HG03521 (cell line): ENCODE data around the gene PPARA.

Experiments used
- ATAC-seq: cut with Tn5 transposase; IDR thresholded peaks from one replicate; pipeline ENCODE4 v1.9.1; 2021; ENCODE audit warnings: mild to moderate bottlenecking, moderate library complexity; ENCODE audit not compliant: unreplicated experiment

Gene PPARA

DNA sequence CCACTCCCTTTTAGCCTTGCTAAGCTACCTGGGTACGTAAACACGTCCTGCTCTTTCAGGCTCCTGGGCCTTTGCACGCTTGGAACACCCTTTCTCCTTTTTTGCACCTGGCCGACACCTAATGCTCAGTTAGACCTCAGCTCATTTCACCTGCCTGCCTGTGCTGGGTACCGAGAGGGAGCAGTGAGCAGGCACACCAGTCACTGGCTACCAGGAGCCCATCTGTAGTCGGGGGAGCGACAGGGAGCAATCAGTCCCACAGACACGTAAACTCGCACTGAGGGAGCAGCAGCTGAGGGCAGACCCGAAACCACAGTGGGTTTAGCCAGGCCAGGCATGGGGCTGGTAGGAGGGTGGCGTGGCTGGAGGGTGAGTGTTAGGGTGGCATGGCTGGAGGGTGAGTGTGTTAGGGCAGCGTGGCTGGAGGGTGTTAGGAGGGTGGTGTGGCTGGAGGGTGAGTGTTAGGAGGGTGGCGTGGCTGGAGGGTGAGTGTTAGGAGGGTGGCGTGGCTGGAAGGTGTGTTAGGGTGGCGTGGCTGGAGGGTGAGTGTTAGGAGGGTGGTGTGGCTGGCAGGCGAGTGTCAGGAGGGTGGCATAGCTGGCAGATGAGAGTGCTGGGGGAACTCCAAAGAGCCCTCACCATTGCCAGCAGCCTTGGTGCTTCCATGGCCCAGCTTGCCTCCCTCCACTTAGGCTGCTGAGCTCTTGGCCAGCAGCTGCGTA, 140.0 kb downstream of the PPARA start:
- ATAC-seq: no peak

DNA sequence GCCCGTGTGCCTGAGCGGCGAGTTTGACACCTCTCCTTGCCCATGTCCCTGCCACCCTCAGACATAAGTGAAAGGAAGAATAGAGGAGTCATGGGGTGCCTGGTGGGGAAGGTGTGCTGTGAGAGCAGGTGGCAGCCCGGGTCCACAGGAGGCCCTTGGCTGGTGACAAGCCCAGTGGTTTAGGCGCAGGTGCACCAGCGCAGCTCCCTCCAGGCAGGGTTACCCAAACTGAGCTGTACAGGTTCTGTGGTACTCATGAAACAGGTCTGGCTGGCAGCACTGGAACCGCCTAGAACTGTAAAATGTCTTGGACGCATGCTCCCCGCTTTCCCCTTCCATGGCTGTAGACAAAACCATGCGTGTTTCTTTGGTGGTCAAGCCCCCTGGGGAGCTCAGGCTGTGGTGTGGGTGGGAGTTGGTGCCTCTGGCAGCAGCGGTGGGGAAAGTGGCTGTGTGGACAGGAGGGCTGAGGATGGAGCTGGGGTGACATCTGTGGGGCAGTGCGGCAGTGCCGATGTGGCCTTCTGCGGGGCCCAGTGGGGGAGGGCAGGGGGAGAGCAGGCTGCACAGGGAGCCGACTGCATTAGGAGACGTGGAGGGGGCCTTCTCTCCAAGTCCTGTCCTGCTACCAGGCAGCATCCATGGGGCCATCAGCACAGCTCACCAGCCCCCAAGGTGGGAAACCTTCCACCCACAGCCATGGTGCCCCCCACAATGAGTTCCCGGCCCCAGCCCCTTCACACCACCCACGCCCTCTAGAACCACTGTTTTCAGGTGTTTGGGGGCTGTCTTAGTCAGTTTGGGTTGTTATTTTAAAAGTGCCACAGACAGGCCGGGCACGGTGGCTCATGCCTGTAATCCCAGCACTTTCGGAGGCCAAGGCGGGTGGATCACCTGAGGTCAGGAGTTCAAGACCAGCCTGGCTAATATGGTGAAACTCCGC, 140.8 kb downstream of the PPARA start:
- ATAC-seq: no peak

DNA sequence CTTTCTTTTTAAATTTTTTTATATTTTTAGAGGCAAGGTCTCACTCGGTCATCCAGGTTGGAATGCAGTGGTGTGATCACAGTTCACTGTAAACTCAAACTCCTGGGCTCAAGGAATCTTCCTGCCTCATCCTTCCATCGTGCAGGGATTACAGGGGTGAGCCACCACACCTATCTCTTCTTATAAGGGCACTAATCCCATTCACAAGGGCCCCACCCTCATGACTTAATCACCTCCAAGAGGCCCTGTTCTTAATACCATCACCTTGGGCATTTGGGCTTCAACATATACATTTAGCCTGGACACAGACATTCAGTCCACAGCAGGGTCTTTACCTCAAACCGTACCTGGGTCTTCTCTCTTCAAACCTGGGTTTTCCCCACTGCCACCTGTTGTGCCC, 141.8 kb downstream of the PPARA start:
- no peak for ATAC-seq

DNA sequence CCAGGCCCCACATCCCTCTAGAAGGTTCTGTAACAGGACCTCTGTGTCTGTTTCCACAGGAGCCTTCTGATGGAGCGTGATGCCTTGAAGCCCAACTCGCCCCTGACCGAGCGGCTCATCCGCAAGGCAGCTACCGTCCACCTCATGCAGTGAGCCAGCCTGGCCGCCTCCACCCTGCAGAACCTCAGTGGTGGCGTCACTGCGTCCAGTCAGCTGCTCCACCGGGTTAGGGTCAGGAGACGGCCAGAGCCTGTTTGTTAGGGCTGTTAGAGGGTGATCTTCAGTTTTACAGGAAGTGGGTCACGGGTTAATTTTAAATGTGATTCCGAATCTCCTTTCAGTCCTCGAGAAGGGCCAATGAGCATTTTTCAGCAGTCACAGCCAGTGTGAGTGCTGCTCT, 142.4 kb downstream of the PPARA start:
- ATAC-seq: no peak
